GM19324 (cell line): ENCODE measurements around the gene ZKSCAN2.
A peak's percentile ranks its signal among the peaks of the same experiment; 100 is the strongest.

Experiments
- ATAC-seq: cut with Tn5 transposase; IDR thresholded peaks from one replicate; pipeline ENCODE4 v1.9.1; 2021; ENCODE audit warnings: mild to moderate bottlenecking, moderate library complexity; ENCODE audit not compliant: unreplicated experiment, low FRiP score

The ZKSCAN2 gene

GRCh38 chr16:25257470-25257955, at the start of gene ZKSCAN2:
TSS of gene ZKSCAN2 (minus strand) at chr16:25257845. CDS start at chr16:25257127, 718 bp downstream.
- peak; percentile 94 for ATAC-seq

GRCh38 chr16:25299792-25300590, 42.3 kb upstream of the ZKSCAN2 start:
- no peak for ATAC-seq

DNA sequence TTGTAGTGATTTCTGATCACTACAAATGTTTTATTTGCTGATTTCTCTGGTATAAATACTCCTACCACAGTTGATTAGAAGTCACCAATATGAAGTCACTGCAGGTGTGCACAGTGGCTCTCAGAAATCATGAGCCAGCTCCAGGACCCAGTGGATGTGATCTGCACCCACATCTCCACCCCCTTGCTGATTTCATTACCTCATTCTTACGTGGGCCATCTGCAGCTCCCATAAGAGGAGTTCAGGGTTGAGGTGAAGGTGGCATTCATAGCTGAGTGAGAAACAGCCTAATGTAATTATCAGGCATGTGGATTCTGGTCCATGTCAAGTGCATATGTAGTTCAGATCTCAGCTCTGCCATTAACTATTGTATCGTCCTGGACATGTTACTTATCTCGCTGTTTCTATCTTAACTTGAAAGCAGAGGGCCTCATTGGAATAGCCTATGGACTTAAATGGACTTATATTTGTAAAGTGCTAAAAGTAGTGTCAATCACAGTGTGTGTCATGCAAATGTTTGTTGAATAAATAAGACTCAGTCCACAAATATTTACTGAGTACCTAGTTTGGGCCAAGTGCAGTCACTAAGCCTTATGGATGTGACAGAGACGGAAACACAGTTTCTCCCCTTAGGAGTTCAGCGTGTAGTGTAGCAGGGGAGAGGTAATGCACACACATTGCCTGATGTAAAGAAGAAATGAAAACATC, 40.7 kb upstream of the ZKSCAN2 start:
- ATAC-seq: no peak

DNA sequence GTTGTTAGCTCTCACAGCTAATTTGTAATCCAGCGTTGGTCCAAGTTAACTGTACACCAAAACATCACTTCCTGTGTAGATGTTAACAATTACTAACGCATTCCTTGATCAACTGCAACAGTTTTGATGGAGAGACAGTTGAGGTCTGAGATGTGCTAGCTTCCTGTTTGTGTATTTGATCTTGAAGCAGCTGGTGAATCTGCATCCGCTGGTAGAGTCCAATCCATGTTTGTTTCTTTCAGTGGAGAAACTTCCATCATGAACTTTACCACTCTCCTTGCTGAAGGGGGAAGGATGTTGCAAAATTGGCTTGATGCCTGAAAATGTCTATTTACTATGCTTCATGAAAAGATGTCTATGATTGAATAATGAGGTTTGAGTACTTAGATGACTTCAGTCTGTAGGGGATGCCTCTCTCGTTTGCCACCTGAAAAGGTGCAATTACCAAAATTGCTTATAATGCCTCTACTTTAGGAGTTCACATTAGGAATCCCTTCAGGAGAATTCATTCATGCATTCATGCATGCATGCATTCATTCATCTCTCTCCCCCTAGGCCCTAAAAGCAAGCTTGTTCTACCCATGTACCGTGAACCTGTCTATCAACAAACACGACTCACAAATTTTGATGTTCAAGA, 39.6 kb upstream of the ZKSCAN2 start:
- ATAC-seq: no peak

GRCh38 chr16:25291580-25291979, 33.9 kb upstream of the ZKSCAN2 start:
- ATAC-seq: no peak

DNA sequence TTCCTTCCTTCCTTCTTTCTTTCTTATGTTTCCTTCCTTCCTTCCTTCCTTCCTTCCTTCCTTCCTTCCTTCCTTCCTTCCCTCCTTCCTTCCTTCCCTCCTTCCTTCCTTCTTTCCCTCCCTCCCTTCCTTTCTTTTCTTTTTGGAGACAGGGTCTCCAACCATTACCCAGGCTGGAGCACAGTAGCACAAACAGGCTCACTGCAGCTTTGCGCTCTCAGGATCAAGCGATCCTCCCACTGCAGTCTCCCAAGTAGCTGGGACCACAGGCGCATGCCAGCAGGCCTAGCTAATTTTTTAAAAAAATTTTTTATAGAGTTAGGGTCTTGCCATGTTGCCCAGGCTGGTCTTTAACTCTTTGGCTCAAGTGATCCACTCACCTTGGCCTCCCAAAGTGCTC, 31.8 kb upstream of the ZKSCAN2 start:
- ATAC-seq: no peak

DNA sequence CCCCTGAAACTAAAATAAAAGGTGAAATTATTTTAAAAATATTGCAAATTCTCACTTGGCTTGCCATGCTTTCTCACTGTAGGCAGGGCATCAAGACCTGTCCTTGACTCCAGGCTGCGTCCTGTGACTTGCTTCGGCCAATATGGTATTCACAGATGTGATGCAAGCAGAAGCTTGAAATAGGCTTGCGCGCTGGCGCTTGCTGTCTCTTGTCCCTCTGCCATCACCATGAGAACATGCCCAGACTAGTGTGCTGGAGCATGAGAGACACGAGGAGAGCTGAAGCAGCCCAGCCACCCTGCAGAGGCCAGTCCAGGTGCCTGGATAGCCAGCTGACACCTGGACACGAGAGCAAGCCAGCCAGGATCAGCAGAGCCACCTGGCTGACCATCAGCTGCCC, 21.8 kb upstream of the ZKSCAN2 start:
- ATAC-seq: no peak

- ATAC-seq: no peak
Observed at GRCh38 chr16:25271421-25271820, 13.8 kb upstream of the ZKSCAN2 start.

GRCh38 chr16:25270577-25270976, 12.9 kb upstream of the ZKSCAN2 start:
- ATAC-seq: no peak

GRCh38 chr16:25269879-25270278, 12.2 kb upstream of the ZKSCAN2 start:
- ATAC-seq: no peak

- no peak for ATAC-seq
Observed at GRCh38 chr16:25265968-25266367, 8.3 kb upstream of the ZKSCAN2 start.

DNA sequence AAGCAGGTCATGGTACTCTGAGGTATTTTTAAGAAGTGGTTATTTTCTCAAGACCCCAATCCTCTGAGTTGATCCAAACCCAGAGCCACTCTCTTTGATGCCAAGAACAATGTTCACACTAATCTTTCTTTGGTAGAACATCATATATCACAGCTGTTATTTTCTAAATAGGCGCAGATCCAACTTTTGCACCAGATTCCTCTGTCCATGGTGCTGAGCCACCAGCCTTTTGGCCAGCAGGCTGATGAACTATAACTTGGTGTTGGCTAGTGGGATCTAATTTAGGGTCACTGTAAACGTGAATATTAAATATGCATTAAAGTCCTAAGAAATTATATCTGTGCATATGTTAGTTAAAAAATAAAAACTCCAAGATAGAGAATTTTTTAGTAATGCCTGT, 7.0 kb upstream of the ZKSCAN2 start:
- ATAC-seq: no peak

DNA sequence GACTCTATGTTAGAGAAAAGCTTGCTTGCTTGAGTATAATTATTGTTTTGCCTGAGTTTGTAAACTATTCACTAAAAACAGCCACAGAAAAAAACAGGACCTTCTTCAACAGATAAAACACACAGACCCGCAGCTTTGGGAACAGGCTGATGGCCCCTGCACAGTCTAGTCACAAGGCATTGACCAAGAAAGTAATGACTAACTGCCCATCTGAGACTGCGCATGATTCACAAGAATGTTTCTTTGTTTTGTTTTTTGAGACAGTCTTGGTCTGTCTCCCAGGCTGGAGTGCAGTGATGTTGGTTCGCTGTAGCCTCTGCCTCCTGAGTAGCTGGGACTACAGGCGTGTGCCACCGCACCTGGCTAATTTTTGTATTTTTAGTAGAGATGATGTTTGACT, 2.8 kb upstream of the ZKSCAN2 start:
- ATAC-seq: no peak

- no peak for ATAC-seq
Observed at GRCh38 chr16:25258861-25259179, 1.2 kb upstream of the ZKSCAN2 start.

DNA sequence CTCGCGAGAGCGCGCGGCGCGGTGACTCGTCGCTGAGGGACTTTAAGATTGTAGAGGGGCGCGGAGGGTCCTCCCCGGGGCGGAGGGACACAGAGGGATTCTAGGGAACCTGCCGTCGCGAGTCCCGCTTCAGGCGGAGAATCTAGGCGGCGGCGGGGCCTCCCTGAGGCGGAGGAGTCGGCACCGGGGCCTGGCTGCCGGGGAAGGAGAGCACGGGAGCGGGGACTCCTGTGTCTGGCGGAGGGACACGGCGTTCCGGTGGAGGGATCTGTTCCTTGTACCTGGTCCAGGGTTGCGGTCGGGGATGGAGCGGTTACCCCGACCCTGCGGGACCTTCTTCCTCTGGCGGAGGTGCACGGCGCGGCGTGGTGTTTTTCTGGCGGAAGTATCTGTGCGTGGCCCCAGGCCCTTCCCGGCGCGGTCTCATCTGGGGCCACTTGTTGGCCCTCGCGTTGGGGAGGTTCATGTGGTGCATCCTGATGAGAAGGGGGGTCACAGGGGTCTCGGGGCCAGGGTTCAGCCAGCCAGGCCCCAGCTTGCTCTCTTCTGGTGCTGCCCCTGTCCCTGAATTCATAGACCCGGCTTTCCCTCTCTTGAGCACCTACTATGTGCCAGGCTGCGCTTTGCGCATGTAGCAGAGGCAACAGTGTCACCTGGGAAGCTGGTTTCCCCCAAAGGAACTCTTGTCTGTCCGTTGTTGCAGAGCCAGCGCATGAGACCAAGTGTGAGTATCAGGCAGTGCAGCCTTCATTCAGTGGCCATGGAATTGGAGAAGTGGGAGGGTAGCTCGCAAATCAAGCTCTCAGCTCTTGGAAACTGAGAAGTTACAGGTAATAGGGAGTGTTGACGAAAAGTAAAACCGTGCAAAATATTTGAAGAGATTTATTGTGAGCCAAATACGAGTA, 563 bp upstream of the ZKSCAN2 start:
- peak; percentile 39 for ATAC-seq

- peak; percentile 6 for ATAC-seq
Observed at GRCh38 chr16:25256695-25257469, 763 bp downstream of the ZKSCAN2 start.

GRCh38 chr16:25253322-25253721, 4.3 kb downstream of the ZKSCAN2 start:
- no peak for ATAC-seq

DNA sequence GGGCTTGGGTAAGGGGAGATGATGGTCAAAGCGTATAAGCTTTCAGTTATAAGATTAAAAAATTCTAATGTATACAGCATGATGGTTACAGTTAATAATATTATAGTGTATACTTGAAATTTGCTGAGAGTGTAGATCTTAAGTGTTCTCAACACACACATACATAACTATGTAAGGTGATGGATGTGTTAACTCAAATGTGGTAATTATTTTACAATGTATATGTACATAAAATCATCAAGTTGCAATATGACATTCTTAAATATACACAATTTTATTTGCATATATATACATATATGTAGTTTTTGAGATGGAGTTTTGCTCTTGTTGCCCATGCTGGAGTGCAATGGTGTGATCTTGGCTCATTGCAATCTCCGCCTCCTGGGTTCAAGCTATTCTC, 7.2 kb downstream of the ZKSCAN2 start:
- ATAC-seq: no peak

DNA sequence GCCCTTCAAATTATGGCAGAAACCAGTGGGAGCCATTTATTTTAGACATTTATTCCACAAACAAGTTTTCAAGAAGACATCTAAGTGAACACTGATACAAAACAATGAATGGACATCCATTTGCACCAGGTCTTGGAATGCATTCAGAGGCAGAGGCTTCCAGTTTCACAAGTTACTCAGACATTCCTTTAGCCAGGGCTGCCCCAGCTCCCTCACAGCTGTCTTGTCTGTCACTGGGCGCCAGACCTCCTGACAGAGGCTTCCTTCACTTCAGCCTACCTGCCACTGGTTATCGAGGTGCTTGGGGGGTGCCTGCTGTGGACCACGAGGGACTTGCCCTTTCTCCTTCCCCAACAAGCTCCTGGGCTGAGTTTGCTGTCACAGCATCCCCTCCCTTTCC, 21.7 kb downstream of the ZKSCAN2 start:
- ATAC-seq: no peak

DNA sequence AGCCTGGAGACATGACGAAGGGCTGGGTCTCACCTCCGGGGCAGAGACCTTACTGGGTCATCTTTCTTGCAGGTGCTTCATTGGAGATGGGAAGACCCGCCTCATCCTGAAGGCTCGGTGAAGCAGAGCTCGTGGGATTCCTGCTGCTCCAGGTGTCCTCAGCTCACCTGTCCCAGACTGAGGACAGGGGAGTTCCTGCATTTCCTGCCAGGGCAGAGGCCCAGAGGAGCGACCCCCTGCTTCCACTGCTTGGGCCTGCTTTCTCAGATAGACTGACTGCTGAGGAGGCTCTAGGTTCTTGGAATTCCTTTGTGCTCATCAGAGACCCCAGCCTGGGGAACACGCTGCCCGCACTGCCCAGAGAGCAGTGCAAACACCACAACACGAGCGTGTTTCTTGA, 29.3 kb downstream of the ZKSCAN2 start:
- ATAC-seq: no peak
